CD8-positive, alpha-beta memory T cell (primary cell): Measurements from ENCODE around the gene CHRNA3. TPM values are rescaled to one million over a fixed set of nuclear protein-coding genes. Genes with fewer than 3 reads are reported as not detected.

Experiments
- CTCF ChIA-PET: fragments of 350-600 bp; sonication (Branson Sonifier 250); formaldehyde crosslinking; loops from one replicate; lab custom pipeline; 2021; ENCODE audit warnings: antibody characterized with exemption; lab: Charles Lee
- POLR2A ChIA-PET: fragments of 350-600 bp; sonication (Branson Sonifier 250); formaldehyde crosslinking; loops from one replicate; lab custom pipeline; 2021; ENCODE audit warnings: antibody characterized with exemption; lab: Charles Lee
- DNase-seq, 5 donors: peaks; one replicate each; pipeline versions ENCODE4 v3.0.0 to v3.0.0-alpha.2; 2020 to 2022; ENCODE audit warnings: mixed read lengths in 1 of 5
- H3K27ac ChIP-seq: one replicate; pipeline ENCODE4 v1.7.0; 2013; ENCODE audit warnings: low read depth, mild to moderate bottlenecking, low read length, moderate library complexity
- H3K27me3 ChIP-seq: 2 replicates; pipeline ENCODE4 v1.7.0; 2013; ENCODE audit warnings: low read length, mild to moderate bottlenecking; ENCODE audit not compliant: insufficient read depth, poor library complexity, severe bottlenecking
- H3K36me3 ChIP-seq: 2 replicates; pipeline ENCODE4 v1.7.0; 2013; ENCODE audit warnings: mild to moderate bottlenecking, low read length, moderate library complexity; ENCODE audit not compliant: insufficient read depth
- H3K4me1 ChIP-seq: 2 replicates; pipeline ENCODE4 v1.7.0; 2013; ENCODE audit warnings: mild to moderate bottlenecking, low read length, moderate library complexity; ENCODE audit not compliant: insufficient read depth
- H3K4me3 ChIP-seq: 2 replicates; pipeline ENCODE4 v1.7.0; 2013; ENCODE audit warnings: mild to moderate bottlenecking, low read length
- H3K9me3 ChIP-seq: 2 replicates; pipeline ENCODE4 v1.7.0; 2013; ENCODE audit warnings: mild to moderate bottlenecking, low read length
- H3K27ac Mint-ChIP-seq, 8 donors: one replicate each; pipeline ENCODE4 v1.8.0; 2020 to 2021; ENCODE audit warnings: mixed read lengths in 8 of 8, mild to moderate bottlenecking in 6 of 8, inconsistent platforms in 3 of 8, moderate library complexity in 3 of 8
- H3K27me3 Mint-ChIP-seq, 2 donors: one replicate each; pipeline ENCODE4 v1.8.0; 2020 to 2021; ENCODE audit warnings: mixed read lengths in 2 of 2, mild to moderate bottlenecking in 1 of 2, moderate library complexity in 1 of 2
- H3K36me3 Mint-ChIP-seq, 3 donors: one replicate each; pipeline ENCODE4 v1.8.0; 2020 to 2021; ENCODE audit warnings: mixed read lengths in 3 of 3, inconsistent platforms in 1 of 3, mild to moderate bottlenecking in 1 of 3
- H3K4me1 Mint-ChIP-seq, 3 donors: one replicate each; pipeline ENCODE4 v1.8.0; 2020 to 2021; ENCODE audit warnings: mixed read lengths in 3 of 3, inconsistent platforms in 1 of 3, mild to moderate bottlenecking in 1 of 3
- H3K4me3 Mint-ChIP-seq, 7 donors: one replicate each; pipeline ENCODE4 v1.8.0; 2020 to 2021; ENCODE audit warnings: mixed read lengths in 7 of 7, mild to moderate bottlenecking in 6 of 7, moderate library complexity in 4 of 7, inconsistent platforms in 2 of 7
- H3K9me3 Mint-ChIP-seq, 5 donors: one replicate each; pipeline ENCODE4 v1.8.0; 2020 to 2022; ENCODE audit warnings: mixed read lengths in 5 of 5, mild to moderate bottlenecking in 3 of 5, moderate library complexity in 2 of 5, inconsistent platforms in 1 of 5
- polyA plus RNA-seq: library from polyadenylated mRNA; unstranded; fragments of 300-500 nt; fragmentation: Illumina TruSeq; gene quantifications from one replicate; pipeline ENCODE4 v1.2.3, GENCODE V29; 2021
- total RNA-seq, 2 experiments: library from RNA; stranded (reverse); gene quantifications; one replicate each; pipeline ENCODE4 v1.2.3, GENCODE V29; 2021

The CHRNA3 gene
- total and polyA plus RNA-seq, 3 experiments from 2014 or later = not detected

DNA sequence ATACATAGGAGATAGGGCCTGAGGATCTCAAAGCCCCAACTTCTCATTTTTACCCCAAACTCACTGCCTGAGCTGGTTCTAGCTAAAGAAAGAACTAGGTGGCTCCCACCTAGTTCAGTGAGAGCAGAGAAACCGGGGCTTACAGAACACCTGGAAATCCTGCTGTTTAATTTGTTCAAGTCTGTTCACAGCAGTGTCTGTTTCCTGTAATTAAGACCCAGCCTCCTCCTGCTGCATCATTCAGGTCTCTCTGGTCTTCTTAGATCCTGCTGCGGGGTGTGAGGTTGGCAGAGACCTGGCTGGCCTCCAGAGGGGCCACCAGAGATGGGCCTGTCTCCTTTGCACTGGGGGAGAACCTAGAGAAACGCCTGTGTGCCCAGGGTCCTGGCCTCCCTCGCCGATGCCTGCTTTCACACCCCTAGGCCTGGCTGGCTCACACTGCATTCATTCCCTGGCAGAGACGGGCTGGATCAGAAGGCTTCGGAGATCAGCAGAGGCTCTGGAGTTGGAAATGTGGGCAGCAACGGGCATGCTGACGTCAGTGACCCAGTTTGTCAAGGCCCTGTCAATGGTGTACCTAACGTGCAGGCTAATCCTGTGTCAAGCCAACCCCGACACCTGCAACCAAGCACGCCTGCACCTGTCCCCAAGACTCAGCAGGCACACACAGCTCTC, 4.9 kb upstream of the CHRNA3 start:
- CTCF ChIA-PET = no interaction called here

GRCh38 chr15:78624651-78625590, 4.1 kb upstream of the CHRNA3 start:
- H3K4me1 Mint-ChIP-seq = peaks cover 0 to 7% (median 0%) of the 10 kb centered on the region in 3 donors
- H3K9me3 ChIP-seq = no peaks in the 10 kb centered on the region
- no peak overlapping the region for H3K4me3 ChIP-seq
- H3K27ac Mint-ChIP-seq = no peak overlapping the region
- no peaks in the 10 kb centered on the region for H3K9me3 Mint-ChIP-seq
- DNase-seq = no peak
- CTCF ChIA-PET = interaction anchor here (1.4 kb wide), 1 partner anchor 559 kb away, joined by 4 read pairs; no protein-coding TSS in a partner anchor
- POLR2A ChIA-PET = no interaction called here
- H3K27me3 ChIP-seq = peaks cover 8% of the 10 kb centered on the region
- H3K36me3 Mint-ChIP-seq = peaks cover 0 to 2% (median 0%) of the 10 kb centered on the region in 3 donors
- H3K27ac ChIP-seq = no peak overlapping the region
- no peaks in the 10 kb centered on the region for H3K4me1 ChIP-seq
- peaks cover 41 to 60% of the 10 kb centered on the region in 2 donors for H3K27me3 Mint-ChIP-seq
- H3K36me3 ChIP-seq = no peaks in the 10 kb centered on the region
- H3K4me3 Mint-ChIP-seq = no peak overlapping the region

More for the DNA sequence above, 4.9 kb upstream of the CHRNA3 start:
- Histone ChIP-seq H3K4me1 (no peaks in the 10 kb centered on the region), H3K4me3 (no peak overlapping the region), H3K9me3 (no peaks in the 10 kb centered on the region), H3K27ac (no peak overlapping the region), H3K27me3 (peaks cover 8% of the 10 kb centered on the region), H3K36me3 (no peaks in the 10 kb centered on the region)
- Mint-ChIP-seq H3K4me1 (peaks cover 0 to 7% (median 0%) of the 10 kb centered on the region in 3 donors), H3K27ac (no peak overlapping the region), H3K4me3 (no peak overlapping the region), H3K9me3 (no peaks in the 10 kb centered on the region), H3K27me3 (peaks cover 41 to 58% of the 10 kb centered on the region in 2 donors), H3K36me3 (peaks cover 0 to 2% (median 0%) of the 10 kb centered on the region in 3 donors)
- DNase-seq = no peak
- POLR2A ChIA-PET = no interaction called here

GRCh38 chr15:78623786-78624497, 3.1 kb upstream of the CHRNA3 start:
- Mint-ChIP-seq H3K4me3 (no peak overlapping the region), H3K9me3 (no peaks in the 10 kb centered on the region), H3K36me3 (peaks cover 0 to 2% (median 0%) of the 10 kb centered on the region in 3 donors), H3K27ac (no peak overlapping the region), H3K4me1 (peaks cover 0 to 11% (median 0%) of the 10 kb centered on the region in 3 donors), H3K27me3 (peaks cover 47 to 64% of the 10 kb centered on the region in 2 donors)
- H3K36me3 ChIP-seq = no peaks in the 10 kb centered on the region
- no peaks in the 10 kb centered on the region for H3K9me3 ChIP-seq
- CTCF ChIA-PET = interaction anchor here (1.4 kb wide), 1 partner anchor 560 kb away, joined by 4 read pairs; no protein-coding TSS in a partner anchor
- no peak overlapping the region for H3K27ac ChIP-seq
- no peaks in the 10 kb centered on the region for H3K4me1 ChIP-seq
- no peak overlapping the region for H3K4me3 ChIP-seq
- no peak for DNase-seq
- H3K27me3 ChIP-seq = peaks cover 14% of the 10 kb centered on the region
- POLR2A ChIA-PET = no interaction called here

DNA sequence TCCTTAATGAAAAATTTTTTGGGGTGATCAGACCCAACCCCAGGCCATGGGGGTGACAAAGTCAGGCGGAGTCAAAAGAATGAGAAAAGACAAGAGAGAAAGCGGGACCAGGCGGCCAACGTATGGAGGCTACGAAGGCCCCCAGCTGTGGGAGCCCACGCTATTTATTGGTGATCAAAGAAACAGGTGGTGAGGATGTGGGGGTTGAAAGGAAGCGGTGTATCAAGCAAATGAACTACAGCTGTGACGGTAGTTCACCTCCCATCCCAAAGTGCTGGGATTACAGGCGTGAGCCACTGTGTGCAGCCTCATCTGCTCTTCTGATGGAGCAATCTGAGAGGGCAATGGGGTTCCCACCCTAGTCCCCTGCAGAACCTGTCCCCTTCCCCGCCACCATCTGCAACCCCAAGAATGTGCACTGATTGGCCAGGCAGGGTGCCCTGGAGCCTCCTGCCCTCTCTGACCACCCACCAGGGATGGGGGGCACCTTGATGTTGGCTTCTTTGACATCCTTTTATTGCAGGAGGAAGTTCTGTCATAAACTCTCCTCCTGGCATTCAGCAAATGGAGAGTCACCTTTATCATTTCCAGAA, 1.1 kb upstream of the CHRNA3 start:
- Histone ChIP-seq H3K4me1 (no peaks in the 10 kb centered on the region), H3K27ac (no peak overlapping the region), H3K27me3 (peaks cover 16% of the 10 kb centered on the region), H3K9me3 (no peaks in the 10 kb centered on the region), H3K4me3 (no peak overlapping the region), H3K36me3 (no peaks in the 10 kb centered on the region)
- H3K4me3 Mint-ChIP-seq = no peak overlapping the region
- no peak overlapping the region for H3K27ac Mint-ChIP-seq
- ChIA-PET CTCF (interaction anchor here (1.8 kb wide), 1 partner anchor 88 kb away, joined by 10 read pairs; no protein-coding TSS in a partner anchor), POLR2A (no interaction called here)
- no peaks in the 10 kb centered on the region for H3K9me3 Mint-ChIP-seq
- H3K27me3 Mint-ChIP-seq = peaks cover 50 to 61% of the 10 kb centered on the region in 2 donors
- no peak for DNase-seq
- peaks cover 0 to 16% (median 4%) of the 10 kb centered on the region in 3 donors for H3K4me1 Mint-ChIP-seq
- peaks cover 0 to 2% (median 0%) of the 10 kb centered on the region in 3 donors for H3K36me3 Mint-ChIP-seq

DNA sequence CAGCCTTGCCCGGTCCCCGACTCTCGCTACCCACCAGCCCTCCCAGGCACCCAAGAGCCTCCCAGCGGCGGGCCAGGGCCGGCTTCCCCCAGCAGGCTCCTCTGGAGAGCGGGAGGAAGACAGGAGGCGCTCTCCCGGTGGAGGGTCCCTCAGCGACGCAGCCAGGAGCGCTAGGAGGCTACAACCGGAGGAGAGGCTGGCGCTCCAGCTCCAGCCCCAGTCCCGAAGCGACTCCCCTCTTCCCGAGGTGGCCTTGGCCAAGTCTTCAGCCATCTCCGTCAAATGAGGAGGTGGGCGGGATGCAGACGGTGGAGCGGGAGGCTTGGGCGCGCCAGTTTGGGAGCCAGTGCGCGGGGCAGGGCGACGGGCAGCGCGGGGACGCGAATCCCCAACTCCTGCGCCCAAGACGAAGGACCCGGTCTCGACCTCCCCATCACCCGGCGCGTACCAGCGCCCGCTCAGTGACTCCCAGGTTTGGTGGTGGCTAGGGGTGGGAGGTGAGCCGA, 722 bp downstream of the CHRNA3 start:
- Mint-ChIP-seq H3K4me3 (no peak overlapping the region), H3K4me1 (peaks cover 0 to 16% (median 4%) of the 10 kb centered on the region in 3 donors), H3K27me3 (peaks cover 46 to 56% of the 10 kb centered on the region in 2 donors), H3K36me3 (peaks cover 0 to 2% (median 0%) of the 10 kb centered on the region in 3 donors), H3K27ac (no peak overlapping the region), H3K9me3 (no peaks in the 10 kb centered on the region)
- peaks cover 16% of the 10 kb centered on the region for H3K27me3 ChIP-seq
- H3K4me1 ChIP-seq = no peaks in the 10 kb centered on the region
- no peaks in the 10 kb centered on the region for H3K9me3 ChIP-seq
- CTCF ChIA-PET = interaction anchor here (1.0 to 1.8 kb wide), 3 partner anchors 90 to 564 kb away, joined by 3 to 8 read pairs (median 6); no protein-coding TSS in a partner anchor
- H3K27ac ChIP-seq = no peak overlapping the region
- H3K4me3 ChIP-seq = no peak overlapping the region
- H3K36me3 ChIP-seq = no peaks in the 10 kb centered on the region
- POLR2A ChIA-PET = no interaction called here
- no peak for DNase-seq

- H3K27ac ChIP-seq = no peak overlapping the region
- ChIA-PET POLR2A (no interaction called here), CTCF (interaction anchor here (1.0 to 1.8 kb wide), 6 partner anchors 77 to 565 kb away, joined by 3 to 8 read pairs (median 3); no protein-coding TSS in a partner anchor)
- H3K9me3 ChIP-seq = no peaks in the 10 kb centered on the region
- Mint-ChIP-seq H3K27ac (no peak overlapping the region), H3K27me3 (peaks cover 42 to 51% of the 10 kb centered on the region in 2 donors), H3K4me3 (no peak overlapping the region), H3K36me3 (peaks cover 0 to 2% (median 0%) of the 10 kb centered on the region in 3 donors), H3K9me3 (no peaks in the 10 kb centered on the region), H3K4me1 (peaks cover 0 to 16% (median 4%) of the 10 kb centered on the region in 3 donors)
- no peak overlapping the region for H3K4me3 ChIP-seq
- no peak for DNase-seq
- no peaks in the 10 kb centered on the region for H3K4me1 ChIP-seq
- H3K36me3 ChIP-seq = no peaks in the 10 kb centered on the region
- H3K27me3 ChIP-seq = peaks cover 16% of the 10 kb centered on the region
Measured at GRCh38 chr15:78619022-78619950, 1.5 kb downstream of the CHRNA3 start.
